GM18511 (cell line): ENCODE measurements around the gene GALNT18.

Source experiments
- ATAC-seq: cut with Tn5 transposase; IDR thresholded peaks from one replicate; pipeline ENCODE4 v1.9.1; 2021; ENCODE audit warnings: mild to moderate bottlenecking, moderate library complexity; ENCODE audit not compliant: unreplicated experiment

Gene GALNT18

GRCh38 chr11:11290354-11290753, 331.5 kb downstream of the GALNT18 start:
- no peak for ATAC-seq

GRCh38 chr11:11289669-11290068, 332.1 kb downstream of the GALNT18 start:
- no peak for ATAC-seq

- ATAC-seq = no peak
These were observed 332.7 kb downstream of the GALNT18 start for GRCh38 chr11:11288972-11289616.

GRCh38 chr11:11284481-11284880, 337.3 kb downstream of the GALNT18 start:
- no peak for ATAC-seq

GRCh38 chr11:11281626-11282025, 340.2 kb downstream of the GALNT18 start:
- ATAC-seq = no peak

GRCh38 chr11:11280826-11281225, 341.0 kb downstream of the GALNT18 start:
- ATAC-seq = no peak

- ATAC-seq = no peak
These were observed 341.7 kb downstream of the GALNT18 start for GRCh38 chr11:11279956-11280689.

- no peak for ATAC-seq
These were observed 349.6 kb downstream of the GALNT18 start for GRCh38 chr11:11272254-11272653.

- no peak for ATAC-seq
These were observed 351.5 kb downstream of the GALNT18 start for GRCh38 chr11:11270236-11270775.

- ATAC-seq = no peak
These were observed 353.1 kb downstream of the GALNT18 start for GRCh38 chr11:11268706-11269105.

- ATAC-seq = no peak
These were observed 353.7 kb downstream of the GALNT18 start for GRCh38 chr11:11268119-11268518.

- ATAC-seq = no peak
These were observed 354.5 kb downstream of the GALNT18 start for GRCh38 chr11:11267312-11267711.

- peak; percentile 50 for ATAC-seq
These were observed 355.7 kb downstream of the GALNT18 start for GRCh38 chr11:11265994-11266606.

- ATAC-seq = no peak
These were observed 356.5 kb downstream of the GALNT18 start for GRCh38 chr11:11265320-11265719.

- no peak for ATAC-seq
These were observed 358.4 kb downstream of the GALNT18 start for GRCh38 chr11:11263238-11264005.

- no peak for ATAC-seq
These were observed 359.5 kb downstream of the GALNT18 start for GRCh38 chr11:11262171-11262920.

GRCh38 chr11:11261629-11262028, 360.2 kb downstream of the GALNT18 start:
- peak; percentile 52 for ATAC-seq

GRCh38 chr11:11260903-11261302, 360.9 kb downstream of the GALNT18 start:
- no peak for ATAC-seq

GRCh38 chr11:11253995-11254394, 367.8 kb downstream of the GALNT18 start:
- no peak for ATAC-seq

- ATAC-seq = no peak
These were observed 368.3 kb downstream of the GALNT18 start for GRCh38 chr11:11253497-11253896.
